H1 (cell line): Measurements from ENCODE around the gene CERS3. TPM values are rescaled to one million over a fixed set of nuclear protein-coding genes. Genes with fewer than 3 reads are reported as not detected.

Experiments
- CTCF ChIA-PET: fragments of 300-600 bp; sonication (Branson Sonifier 250); formaldehyde crosslinking; loops from one replicate; lab custom pipeline; 2021; ENCODE audit not compliant: partially characterized antibody; lab: Charles Lee
- POLR2A ChIA-PET: fragments of 300-600 bp; sonication (Branson Sonifier 250); formaldehyde crosslinking; loops from one replicate; lab custom pipeline; 2021; ENCODE audit warnings: inconsistent platforms; ENCODE audit not compliant: partially characterized antibody; lab: Charles Lee
- DNase-seq, 2 experiments: peaks; one replicate each; pipeline versions ENCODE4 v3.0.0 to v3.0.0-alpha.2; 2010 to 2022; ENCODE audit warnings: low spot score in 2 of 2, low read depth in 1 of 2, mixed read lengths in 1 of 2
- FAIRE-seq: peaks from 2 replicates; lab custom pipeline; 2011; peaks lifted over from hg19 to GRCh38; lab: Jason Lieb, UNC
- H2AFZ ChIP-seq: 2 replicates; pipeline ENCODE4 v1.8.1; 2012; ENCODE audit warnings: low read length, inconsistent platforms
- H2AK5ac ChIP-seq: 2 replicates; pipeline ENCODE4 v1.6.1; 2013; ENCODE audit warnings: low read depth, low read length
- H2BK120ac ChIP-seq: replicated peaks from 2 replicates; pipeline ENCODE3; 2013; ENCODE audit warnings: low read depth, low read length, inconsistent platforms
- H2BK12ac ChIP-seq: 2 replicates; pipeline ENCODE4 v1.6.1; 2013; ENCODE audit warnings: low read depth, low read length
- H2BK15ac ChIP-seq: 2 replicates; pipeline ENCODE4 v1.6.1; 2013; ENCODE audit warnings: low read length
- H2BK20ac ChIP-seq: 2 replicates; pipeline ENCODE4 v1.6.1; 2013; ENCODE audit warnings: low read length
- H2BK5ac ChIP-seq: 2 replicates; pipeline ENCODE4 v1.6.1; 2013; ENCODE audit warnings: low read depth, low read length
- H3K14ac ChIP-seq: 2 replicates; pipeline ENCODE4 v1.6.1; 2013; ENCODE audit warnings: inconsistent platforms; ENCODE audit not compliant: insufficient read length
- H3K18ac ChIP-seq: 2 replicates; pipeline ENCODE4 v1.6.1; 2013; ENCODE audit warnings: low read length; ENCODE audit errors: extremely low read depth
- H3K23ac ChIP-seq: 2 replicates; pipeline ENCODE4 v1.6.1; 2013; ENCODE audit warnings: inconsistent platforms; ENCODE audit not compliant: insufficient read length
- H3K23me2 ChIP-seq: 2 replicates; pipeline ENCODE4 v1.6.1; 2013; ENCODE audit warnings: low read depth, low read length
- H3K27ac ChIP-seq: 2 replicates; pipeline ENCODE4 v1.6.1; 2011; ENCODE audit warnings: low read depth, low read length, inconsistent platforms
- H3K27me3 ChIP-seq, 4 experiments: replicated peaks in 1 of 4; 1 replicate in 1 of 4; 2 replicates in 3 of 4; pipeline versions ENCODE4 v1.6.1 to v1.8.1; 2011 to 2013; ENCODE audit warnings: low read length in 3 of 4, mild to moderate bottlenecking in 3 of 4, inconsistent platforms in 2 of 4, mixed read lengths in 2 of 4, moderate library complexity in 1 of 4; ENCODE audit not compliant: control insufficient read depth in 3 of 4, insufficient read depth in 3 of 4; ENCODE audit errors: extremely low read depth in 1 of 4
- H3K36me3 ChIP-seq, 4 experiments: 2 replicates each; pipeline versions ENCODE4 v1.6.1 to v1.8.1; 2011 to 2013; ENCODE audit warnings: mild to moderate bottlenecking in 4 of 4, low read length in 3 of 4, moderate library complexity in 2 of 4, control low read depth in 1 of 4, inconsistent platforms in 1 of 4; ENCODE audit not compliant: insufficient read depth in 4 of 4, control insufficient read depth in 2 of 4
- H3K4ac ChIP-seq: replicated peaks from 2 replicates; pipeline ENCODE3; 2013; ENCODE audit warnings: low read length, low read depth, mixed read lengths, inconsistent platforms; ENCODE audit not compliant: insufficient read length
- H3K4me1 ChIP-seq, 4 experiments: replicated peaks in 1 of 4; 1 replicate in 1 of 4; 2 replicates in 3 of 4; pipeline versions ENCODE4 v1.6.1 to v1.8.1; 2011 to 2013; ENCODE audit warnings: low read length in 3 of 4, inconsistent platforms in 2 of 4, mixed read lengths in 1 of 4; ENCODE audit not compliant: insufficient read depth in 4 of 4, control insufficient read depth in 3 of 4
- H3K4me2 ChIP-seq, 2 experiments: 2 replicates each; pipeline versions ENCODE4 v1.6.1 to v1.8.1; 2011 to 2013; ENCODE audit warnings: low read depth in 2 of 2, low read length in 2 of 2, control low read depth in 1 of 2, inconsistent platforms in 1 of 2, mild to moderate bottlenecking in 1 of 2; ENCODE audit not compliant: insufficient read depth in 1 of 2
- H3K4me3 ChIP-seq, 4 experiments: fragments of 200-600, 300-600 bp in 1 of 4; sonication (generic), shearing (Covaris generic), sonication (Bioruptor Twin) in 1 of 4; 2 replicates each; pipeline versions ENCODE4 v1.5.1 to v1.8.1; 2011 to 2016; ENCODE audit warnings: low read length in 4 of 4, low read depth in 3 of 4, control low read depth in 2 of 4, inconsistent platforms in 2 of 4, mild to moderate bottlenecking in 2 of 4, mixed read lengths in 1 of 4, moderate library complexity in 1 of 4; ENCODE audit not compliant: insufficient read depth in 2 of 4; ENCODE audit errors: extremely low read depth in 1 of 4
- H3K56ac ChIP-seq: replicated peaks from 2 replicates; pipeline ENCODE3; 2013; ENCODE audit warnings: low read depth, mild to moderate bottlenecking, mixed read lengths, low read length, inconsistent platforms; ENCODE audit not compliant: insufficient read length
- H3K79me1 ChIP-seq: 2 replicates; pipeline ENCODE4 v1.6.1; 2013; ENCODE audit warnings: low read depth, low read length, control low read depth
- H3K79me2 ChIP-seq, 2 experiments: 2 replicates each; pipeline versions ENCODE4 v1.6.1 to v1.8.1; 2012 to 2013; ENCODE audit warnings: low read length in 2 of 2, mild to moderate bottlenecking in 2 of 2, inconsistent platforms in 1 of 2; ENCODE audit not compliant: insufficient read depth in 2 of 2, control insufficient read depth in 1 of 2
- H3K9ac ChIP-seq, 4 experiments: replicated peaks in 1 of 4; 1 replicate in 1 of 4; 2 replicates in 3 of 4; pipeline versions ENCODE4 v1.6.1 to v1.8.1; 2011 to 2013; ENCODE audit warnings: low read depth in 3 of 4, low read length in 3 of 4, control low read depth in 2 of 4, mild to moderate bottlenecking in 2 of 4, moderate library complexity in 2 of 4, inconsistent platforms in 1 of 4; ENCODE audit errors: extremely low read depth in 1 of 4
- H3K9me3 ChIP-seq, 2 experiments: 2 replicates each; pipeline versions ENCODE4 v1.6.1 to v1.8.1; 2012 to 2013; ENCODE audit warnings: mild to moderate bottlenecking in 2 of 2, moderate library complexity in 2 of 2, control low read depth in 1 of 2, inconsistent platforms in 1 of 2, low read depth in 1 of 2, low read length in 1 of 2, mixed read lengths in 1 of 2; ENCODE audit not compliant: insufficient read depth in 2 of 2
- H4K20me1 ChIP-seq, 2 experiments: replicated peaks in 1 of 2; 2 replicates each; pipeline versions ENCODE3 to v1.8.1; 2011 to 2013; ENCODE audit warnings: inconsistent platforms in 2 of 2, low read length in 2 of 2, mild to moderate bottlenecking in 1 of 2; ENCODE audit not compliant: insufficient read depth in 2 of 2, control insufficient read depth in 1 of 2
- H4K5ac ChIP-seq: 2 replicates; pipeline ENCODE4 v1.6.1; 2013; ENCODE audit warnings: low read length, low read depth, mixed read lengths, inconsistent platforms; ENCODE audit not compliant: insufficient read length
- H4K8ac ChIP-seq: 2 replicates; pipeline ENCODE4 v1.8.0; 2013; ENCODE audit warnings: mild to moderate bottlenecking, moderate library complexity, low read length, inconsistent platforms; ENCODE audit not compliant: insufficient read depth; ENCODE audit errors: extremely low read depth
- H4K91ac ChIP-seq: replicated peaks from 2 replicates; pipeline ENCODE3; 2013; ENCODE audit warnings: low read length, mixed read lengths, inconsistent platforms; ENCODE audit not compliant: insufficient read length
- EZH2 ChIP-seq: fragments of 200-600 bp; sonication (generic); IDR thresholded peaks from 2 replicates; pipeline ENCODE4 v1.7.1; 2012; ENCODE audit warnings: low read depth, mild to moderate bottlenecking, moderate library complexity, low read length, inconsistent platforms; ENCODE audit not compliant: severe bottlenecking
- HDAC2 ChIP-seq, 2 experiments: fragments of 300-600 bp in 1 of 2; sonication (generic) in 1 of 2; IDR thresholded peaks; 2 replicates each; pipeline ENCODE4 v1.6.1; 2011 to 2012; ENCODE audit warnings: low read depth in 2 of 2, low read length in 2 of 2, mild to moderate bottlenecking in 2 of 2, moderate library complexity in 2 of 2, borderline replicate concordance in 1 of 2, inconsistent platforms in 1 of 2
- JUND ChIP-seq: IDR thresholded peaks from 2 replicates; pipeline ENCODE4 v1.6.1; 2011; ENCODE audit warnings: mild to moderate bottlenecking, improper control_type of control experiment, low read length
- NRF1 ChIP-seq: IDR thresholded peaks from 2 replicates; pipeline ENCODE4 v1.6.1; 2011; ENCODE audit warnings: mild to moderate bottlenecking, low read depth, low read length, improper control_type of control experiment
- RXRA ChIP-seq: IDR thresholded peaks from 2 replicates; pipeline ENCODE4 v1.6.1; 2011; ENCODE audit warnings: low read depth, mild to moderate bottlenecking, low read length, moderate library complexity; ENCODE audit not compliant: insufficient read depth
- TBP ChIP-seq: IDR thresholded peaks from 2 replicates; pipeline ENCODE4 v1.6.1; 2011; ENCODE audit warnings: low read depth, low read length, improper control_type of control experiment
- YY1 ChIP-seq: IDR thresholded peaks from 2 replicates; pipeline ENCODE4 v1.6.1; 2011; ENCODE audit warnings: low read depth, mild to moderate bottlenecking, low read length
- WGBS, 2 experiments: shearing (Covaris generic) in 1 of 2; methylation state at CpG; one replicate each; pipeline versions ENCODE4 v1.1.6 to v1.1.7; 2013 to 2015; ENCODE audit warnings: low lambda C conversion rate in 2 of 2, mixed read lengths in 2 of 2, inconsistent platforms in 1 of 2, low coverage in 1 of 2, missing lambda C conversion rate in 1 of 2; ENCODE audit not compliant: insufficient replicate concordance in 2 of 2, insufficient coverage in 1 of 2, insufficient read length in 1 of 2; ENCODE audit errors: extremely low coverage in 1 of 2, missing lambda C conversion rate in 1 of 2; 5-methylcytosine and 5-hydroxymethylcytosine counted together
- polyA plus RNA-seq, 7 experiments: library from polyadenylated mRNA; depleted of rRNA in 3 of 7; stranded (reverse) in 5 of 7; unstranded in 2 of 7; fragments of >200 nt in 5 of 7; fragments of 200-250 nt in 2 of 7; gene quantifications; 1 replicate in 5 of 7; 2 replicates in 1 of 7; 4 replicates in 1 of 7; pipeline versions ENCODE4 v1.2.1 to v1.2.3, GENCODE V29; 2011 to 2013; ENCODE audit warnings: missing spikeins in 2 of 7, mixed read lengths in 2 of 7
- total RNA-seq: library from RNA; stranded (reverse); fragmentation: NEBNext Ultra II Directional; extraction: Animal tissue kit (Norgen Biotek cat#: 25700); gene quantifications from 2 replicates; pipeline ENCODE4 v1.2.1, GENCODE V29; 2021

Gene CERS3
- total and polyA plus RNA-seq, 2 of the 8 experiments (the other 6 are each of a cell fraction or from before 2014, with no cell fraction given) = 0.62 TPM; not detected in 1

GRCh38 chr15:100517846-100518245 lies 10.9 kb downstream of the CERS3 start:
- ChIA-PET POLR2A (no interaction called here), CTCF (interaction anchor here (1.3 kb wide), 1 partner anchor 168 kb away, joined by 3 read pairs; no protein-coding TSS in a partner anchor)
- H2BK15ac ChIP-seq = no peak overlapping the region
- 74% methylated on average over 3 of the region's 3 CpGs; no CpG with 5 or more reads in 1 of the 2 experiments for WGBS, 2 experiments
- no peak overlapping the region for H4K91ac ChIP-seq
- no peaks in the 10 kb centered on the region for H3K79me1 ChIP-seq
- TF ChIP-seq NRF1 = no peak
- TF ChIP-seq YY1 = no peak
- no peak for TF ChIP-seq JUND
- TF ChIP-seq TBP = no peak
- no peak for TF ChIP-seq EZH2
- TF ChIP-seq RXRA = no peak
- TF ChIP-seq HDAC2 (IDR thresholded peaks at IDR 0.05; ENCODE audit: borderline replicate concordance in 1 of 2, low read depth in 2 of 2, low read length in 2 of 2) = no peak
- no peak overlapping the region for H2BK5ac ChIP-seq
- H2BK120ac ChIP-seq = no peak overlapping the region
- no peak overlapping the region for H2BK20ac ChIP-seq
- no peak overlapping the region for H3K4me2 ChIP-seq
- H3K27ac ChIP-seq = no peak overlapping the region
- peaks cover 59 to 65% of the 10 kb centered on the region in 2 experiments for H3K9me3 ChIP-seq
- H3K36me3 ChIP-seq = no peaks in the 10 kb centered on the region
- FAIRE-seq (no peak), DNase-seq (no peak)
- H4K8ac ChIP-seq = no peak overlapping the region
- no peak overlapping the region for H3K4me3 ChIP-seq
- no peak overlapping the region for H3K56ac ChIP-seq
- H3K79me2 ChIP-seq = no peaks in the 10 kb centered on the region
- H3K27me3 ChIP-seq = no peaks in the 10 kb centered on the region
- no peaks in the 10 kb centered on the region for H4K20me1 ChIP-seq
- no peaks in the 10 kb centered on the region for H3K4me1 ChIP-seq
- H2BK12ac ChIP-seq = no peak overlapping the region
- H3K23ac ChIP-seq = no peak overlapping the region
- H3K9ac ChIP-seq = no peak overlapping the region
- H4K5ac ChIP-seq = no peak overlapping the region
- no peak overlapping the region for H3K14ac ChIP-seq
- no peak overlapping the region for H2AK5ac ChIP-seq
- no peak overlapping the region for H2AFZ ChIP-seq
- H3K18ac ChIP-seq = no peak overlapping the region
- no peak overlapping the region for H3K4ac ChIP-seq
- H3K23me2 ChIP-seq = no peaks in the 10 kb centered on the region; the same call in 1 of the 2 replicates
